ENCODE results near the gene BCL7C. TPM values are rescaled to one million over a fixed set of nuclear protein-coding genes. Genes with fewer than 3 reads are reported as not detected.

The BCL7C gene
- total and polyA plus RNA-seq, 2 of the 8 experiments (the other 6 are each of a cell fraction or from before 2014, with no cell fraction given) = 8.6 to 17.2 TPM

DNA sequence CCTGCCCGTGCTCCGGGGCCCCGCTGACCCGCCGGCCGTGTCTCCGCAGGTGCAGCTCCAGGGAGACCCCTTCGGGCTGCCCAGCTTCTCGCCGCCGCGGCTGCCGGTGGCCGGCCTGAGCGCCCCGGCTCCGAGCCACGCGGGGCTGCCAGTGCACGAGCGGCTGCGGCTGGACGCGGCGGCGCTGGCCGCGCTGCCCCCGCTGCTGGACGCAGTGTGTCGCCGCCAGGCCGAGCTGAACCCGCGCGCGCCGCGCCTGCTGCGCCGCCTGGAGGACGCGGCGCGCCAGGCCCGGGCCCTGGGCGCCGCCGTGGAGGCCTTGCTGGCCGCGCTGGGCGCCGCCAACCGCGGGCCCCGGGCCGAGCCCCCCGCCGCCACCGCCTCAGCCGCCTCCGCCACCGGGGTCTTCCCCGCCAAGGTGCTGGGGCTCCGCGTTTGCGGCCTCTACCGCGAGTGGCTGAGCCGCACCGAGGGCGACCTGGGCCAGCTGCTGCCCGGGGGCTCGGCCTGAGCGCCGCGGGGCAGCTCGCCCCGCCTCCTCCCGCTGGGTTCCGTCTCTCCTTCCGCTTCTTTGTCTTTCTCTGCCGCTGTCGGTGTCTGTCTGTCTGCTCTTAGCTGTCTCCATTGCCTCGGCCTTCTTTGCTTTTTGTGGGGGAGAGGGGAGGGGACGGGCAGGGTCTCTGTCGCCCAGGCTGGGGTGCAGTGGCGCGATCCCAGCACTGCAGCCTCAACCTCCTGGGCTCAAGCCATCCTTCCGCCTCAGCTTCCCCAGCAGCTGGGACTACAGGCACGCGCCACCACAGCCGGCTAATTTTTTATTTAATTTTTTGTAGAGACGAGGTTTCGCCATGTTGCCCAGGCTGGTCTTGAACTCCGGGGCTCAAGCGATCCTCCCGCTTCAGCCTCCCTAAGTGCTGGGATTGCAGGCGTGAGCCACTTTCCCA is 8.4 kb upstream of the BCL7C start:
- H3K27me3 ChIP-seq (replicated peaks in 1 of 4; ENCODE audit: control insufficient read depth in 3 of 4, extremely low read depth in 1 of 4, insufficient read depth in 3 of 4, low read length in 3 of 4) = peaks cover 0 to 19% (median 3%) of the 10 kb centered on the region in 4 experiments; a peak in 4 of 7 replicates
- POLR2A ChIA-PET (ENCODE audit: partially characterized antibody) = interaction anchor here (0.6 to 2.7 kb wide), 16 partner anchors 9 to 244 kb away, joined by 3 to 23 read pairs (median 4); partner anchors contain the start of genes BCL7C, FBRS and FBXL19
- peaks cover 4% of the 10 kb centered on the region; the same call in 1 of the 2 replicates for H3K23me2 ChIP-seq (ENCODE audit: low read depth, low read length)
- H3K9ac ChIP-seq (replicated peaks in 1 of 4; ENCODE audit: extremely low read depth in 1 of 4, low read depth in 3 of 4, low read length in 3 of 4) = peak overlapping the region in 3 of 4 experiments; percentile 51 to 82 (median 70); a peak in 5 of 7 replicates
- no peak overlapping the region for H3K4ac ChIP-seq (replicated peaks; ENCODE audit: insufficient read length, low read depth, low read length)
- peak overlapping the region; percentile 61 for H4K91ac ChIP-seq (replicated peaks; ENCODE audit: insufficient read length, low read length)
- H2BK5ac ChIP-seq (ENCODE audit: low read depth, low read length) = peak overlapping the region; percentile 6; the same call in 1 of the 2 replicates
- H3K14ac ChIP-seq (ENCODE audit: insufficient read length) = no peak overlapping the region
- H3K27ac ChIP-seq (ENCODE audit: low read depth, low read length) = peak overlapping the region; percentile 18; the same call in 1 of the 2 replicates
- no peak overlapping the region; the same call in 1 of the 2 replicates for H2BK20ac ChIP-seq (ENCODE audit: low read length)
- 16% methylated on average over 46 of the region's 99 CpGs; no CpG with 5 or more reads in 1 of the 2 experiments for WGBS, 2 experiments (ENCODE audit: extremely low coverage in 1 of 2, insufficient coverage in 1 of 2, insufficient read length in 1 of 2, insufficient replicate concordance in 2 of 2, low coverage in 1 of 2, low lambda C conversion rate in 2 of 2, missing lambda C conversion rate in 1 of 2)
- peaks cover 2 to 5% (median 4%) of the 10 kb centered on the region in 4 experiments; a peak in 5 of 7 replicates for H3K4me1 ChIP-seq (replicated peaks in 1 of 4; ENCODE audit: control insufficient read depth in 3 of 4, insufficient read depth in 4 of 4, low read length in 3 of 4)
- H2BK120ac ChIP-seq (replicated peaks; ENCODE audit: low read depth, low read length) = no peak overlapping the region
- H3K56ac ChIP-seq (replicated peaks; ENCODE audit: insufficient read length, low read depth, low read length) = no peak overlapping the region
- CTCF ChIA-PET (ENCODE audit: partially characterized antibody) = interaction anchor here (0.9 to 6.4 kb wide), 19 partner anchors 8 to 128 kb away, joined by 3 to 69 read pairs (median 5); no protein-coding TSS in a partner anchor
- DNase-seq (ENCODE audit: low read depth in 1 of 2, low spot score in 2 of 2) (peak in 1 of 2 experiments; percentile 81), FAIRE-seq (no peak)
- H3K79me2 ChIP-seq (ENCODE audit: control insufficient read depth in 1 of 2, insufficient read depth in 2 of 2, low read length in 2 of 2) = no peaks in the 10 kb centered on the region
- H2BK12ac ChIP-seq (ENCODE audit: low read depth, low read length) = peak overlapping the region; percentile 60; the same call in 1 of the 2 replicates
- no peaks in the 10 kb centered on the region for H3K79me1 ChIP-seq (ENCODE audit: low read depth, low read length)
- H2AFZ ChIP-seq (ENCODE audit: low read length) = no peak overlapping the region; the same call in 1 of the 2 replicates
- no peak overlapping the region; the same call in 1 of the 2 replicates for H4K8ac ChIP-seq (ENCODE audit: extremely low read depth, insufficient read depth, low read length)
- peak overlapping the region; percentile 42 to 67 (median 53) for H3K4me3 ChIP-seq (ENCODE audit: extremely low read depth in 1 of 4, insufficient read depth in 2 of 4, low read depth in 3 of 4, low read length in 4 of 4)
- no peaks in the 10 kb centered on the region for H3K9me3 ChIP-seq (ENCODE audit: insufficient read depth in 2 of 2, low read depth in 1 of 2, low read length in 1 of 2)
- no peak overlapping the region; the same call in 1 of the 2 replicates for H2BK15ac ChIP-seq (ENCODE audit: low read length)
- no peak overlapping the region for H3K23ac ChIP-seq (ENCODE audit: insufficient read length)
- no peaks in the 10 kb centered on the region for H4K20me1 ChIP-seq (replicated peaks in 1 of 2; ENCODE audit: control insufficient read depth in 1 of 2, insufficient read depth in 2 of 2, low read length in 2 of 2)
- peak overlapping the region; percentile 78 for H3K18ac ChIP-seq (ENCODE audit: extremely low read depth, low read length)
- peak overlapping the region; percentile 29; the same call in 1 of the 2 replicates for H2AK5ac ChIP-seq (ENCODE audit: low read depth, low read length)
- no peaks in the 10 kb centered on the region for H3K36me3 ChIP-seq (ENCODE audit: control insufficient read depth in 2 of 4, insufficient read depth in 4 of 4, low read length in 3 of 4)
- peak overlapping the region; percentile 23 for H4K5ac ChIP-seq (ENCODE audit: insufficient read length, low read depth, low read length)
- H3K4me2 ChIP-seq (ENCODE audit: insufficient read depth in 1 of 2, low read depth in 2 of 2, low read length in 2 of 2) = peak overlapping the region; percentile 53 to 82
